ENCODE measurements around the gene NRXN3.

- TF ChIP-seq CTCF (IDR thresholded peaks at IDR 0.05; ENCODE audit: low read depth, low read length, missing input control), result no peak
- no peak for TF ChIP-seq TAF1 (conservative IDR thresholded peaks at IDR 0.05)
- TF ChIP-seq, protein P1, sequence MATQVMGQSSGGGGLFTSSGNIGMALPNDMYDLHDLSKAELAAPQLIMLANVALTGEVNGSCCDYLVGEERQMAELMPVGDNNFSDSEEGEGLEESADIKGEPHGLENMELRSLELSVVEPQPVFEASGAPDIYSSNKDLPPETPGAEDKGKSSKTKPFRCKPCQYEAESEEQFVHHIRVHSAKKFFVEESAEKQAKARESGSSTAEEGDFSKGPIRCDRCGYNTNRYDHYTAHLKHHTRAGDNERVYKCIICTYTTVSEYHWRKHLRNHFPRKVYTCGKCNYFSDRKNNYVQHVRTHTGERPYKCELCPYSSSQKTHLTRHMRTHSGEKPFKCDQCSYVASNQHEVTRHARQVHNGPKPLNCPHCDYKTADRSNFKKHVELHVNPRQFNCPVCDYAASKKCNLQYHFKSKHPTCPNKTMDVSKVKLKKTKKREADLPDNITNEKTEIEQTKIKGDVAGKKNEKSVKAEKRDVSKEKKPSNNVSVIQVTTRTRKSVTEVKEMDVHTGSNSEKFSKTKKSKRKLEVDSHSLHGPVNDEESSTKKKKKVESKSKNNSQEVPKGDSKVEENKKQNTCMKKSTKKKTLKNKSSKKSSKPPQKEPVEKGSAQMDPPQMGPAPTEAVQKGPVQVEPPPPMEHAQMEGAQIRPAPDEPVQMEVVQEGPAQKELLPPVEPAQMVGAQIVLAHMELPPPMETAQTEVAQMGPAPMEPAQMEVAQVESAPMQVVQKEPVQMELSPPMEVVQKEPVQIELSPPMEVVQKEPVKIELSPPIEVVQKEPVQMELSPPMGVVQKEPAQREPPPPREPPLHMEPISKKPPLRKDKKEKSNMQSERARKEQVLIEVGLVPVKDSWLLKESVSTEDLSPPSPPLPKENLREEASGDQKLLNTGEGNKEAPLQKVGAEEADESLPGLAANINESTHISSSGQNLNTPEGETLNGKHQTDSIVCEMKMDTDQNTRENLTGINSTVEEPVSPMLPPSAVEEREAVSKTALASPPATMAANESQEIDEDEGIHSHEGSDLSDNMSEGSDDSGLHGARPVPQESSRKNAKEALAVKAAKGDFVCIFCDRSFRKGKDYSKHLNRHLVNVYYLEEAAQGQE (IDR thresholded peaks at IDR 0.05), result no peak
- no peak for TF ChIP-seq YY1 (IDR thresholded peaks at IDR 0.05)
- no peak for TF ChIP-seq EGR1 (IDR thresholded peaks at IDR 0.05; ENCODE audit: low read depth in 2 of 2)
- TF ChIP-seq GABPA (IDR thresholded peaks at IDR 0.05 in 1 of 2, conservative IDR thresholded peaks at IDR 0.05 in 1 of 2), result no peak
- TF ChIP-seq JUND (IDR thresholded peaks at IDR 0.05), result no peak
- TF ChIP-seq, protein P2, sequence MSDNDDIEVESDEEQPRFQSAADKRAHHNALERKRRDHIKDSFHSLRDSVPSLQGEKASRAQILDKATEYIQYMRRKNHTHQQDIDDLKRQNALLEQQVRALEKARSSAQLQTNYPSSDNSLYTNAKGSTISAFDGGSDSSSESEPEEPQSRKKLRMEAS (IDR thresholded peaks at IDR 0.05), result no peak
- no peak for TF ChIP-seq RAD21 (IDR thresholded peaks at IDR 0.05)
- no peak for TF ChIP-seq HNF4A (conservative IDR thresholded peaks at IDR 0.05)
- TF ChIP-seq ATF3 (IDR thresholded peaks at IDR 0.05), result no peak
- TF ChIP-seq ZBTB33 (IDR thresholded peaks at IDR 0.05), result no peak
- no peak for TF ChIP-seq HNF4G (IDR thresholded peaks at IDR 0.05)
- TF ChIP-seq SP1 (IDR thresholded peaks at IDR 0.05), result no peak
Measured at GRCh38 chr14:79270361-79270760, 1100.2 kb downstream of the NRXN3 start.
